GM19035 (cell line): Measurements from ENCODE around the gene ATP2B2.

Experiments
- ATAC-seq: cut with Tn5 transposase; IDR thresholded peaks from one replicate; pipeline ENCODE4 v1.9.1; 2021; ENCODE audit not compliant: unreplicated experiment

ATP2B2 gene

DNA sequence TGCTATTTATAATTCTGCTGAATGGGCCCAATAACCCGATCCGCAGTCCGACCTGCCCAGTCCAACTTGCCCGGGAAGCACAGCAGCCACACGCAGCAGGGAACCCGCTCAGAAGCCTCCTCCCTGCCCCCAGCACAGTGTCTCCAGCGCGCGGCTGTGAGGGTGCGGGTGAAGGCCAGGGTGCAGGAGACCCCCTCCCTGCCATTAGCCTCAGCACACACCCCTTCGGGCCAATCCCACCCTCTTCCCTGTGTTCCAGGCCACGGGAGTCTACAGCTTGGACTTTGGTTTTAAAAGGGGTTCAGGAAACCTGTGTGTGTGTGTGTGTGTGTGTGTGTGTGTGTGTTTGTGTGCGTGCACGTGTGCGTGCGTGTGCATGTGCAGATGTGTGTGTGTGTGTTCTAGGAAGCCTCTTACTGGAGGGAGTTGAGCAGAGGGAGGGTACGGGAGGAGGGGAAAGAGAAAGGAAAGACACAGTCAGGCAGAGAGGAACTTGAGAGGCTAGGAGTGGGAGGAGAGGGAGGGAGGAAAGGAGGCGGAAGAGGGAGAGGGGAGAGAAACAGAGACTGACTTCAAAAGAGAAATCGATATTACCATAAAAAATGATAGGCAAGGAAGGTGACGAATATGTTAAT is 34.2 kb downstream of the ATP2B2 start:
- ATAC-seq, result no peak

GRCh38 chr3:10470120-10471053 is 35.0 kb downstream of the ATP2B2 start:
- ATAC-seq, result no peak

GRCh38 chr3:10469441-10470119 is 35.8 kb downstream of the ATP2B2 start:
- no peak for ATAC-seq

- no peak for ATAC-seq
Observed at GRCh38 chr3:10468613-10469354, 36.6 kb downstream of the ATP2B2 start.

DNA sequence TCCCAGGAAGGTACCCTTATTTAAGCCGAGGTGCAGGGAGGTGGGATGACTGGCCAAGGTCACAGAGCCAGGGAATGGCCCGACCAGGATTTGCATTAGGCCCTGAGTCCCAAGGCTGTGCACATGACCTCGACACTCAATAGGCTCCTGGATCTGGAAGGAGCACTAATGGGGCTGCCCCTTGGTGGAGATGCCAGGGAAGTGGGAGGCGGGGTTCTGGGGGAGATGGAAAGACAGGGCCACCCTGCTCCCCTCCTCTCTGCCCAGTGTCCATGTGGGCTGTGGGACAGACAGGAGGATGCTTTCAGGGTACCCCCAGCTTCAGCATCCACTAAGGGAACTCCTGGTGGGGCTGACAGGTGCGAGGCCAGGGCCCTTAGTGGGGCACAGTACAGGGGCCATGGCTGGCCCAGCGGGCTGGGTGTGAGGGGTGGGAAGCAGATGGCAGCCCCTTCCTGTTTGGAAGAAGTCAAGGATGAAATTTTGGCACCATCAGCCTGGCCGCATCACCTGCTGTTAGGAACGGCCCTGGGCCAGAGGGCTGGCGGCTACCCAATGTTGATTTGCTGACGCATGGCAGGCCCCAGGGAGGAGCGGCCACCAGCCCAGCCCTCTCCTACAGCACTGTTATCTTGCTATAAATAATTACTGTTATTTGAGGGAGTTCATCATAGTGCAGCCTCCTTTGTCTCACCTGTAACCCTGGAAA is 37.3 kb downstream of the ATP2B2 start:
- no peak for ATAC-seq

DNA sequence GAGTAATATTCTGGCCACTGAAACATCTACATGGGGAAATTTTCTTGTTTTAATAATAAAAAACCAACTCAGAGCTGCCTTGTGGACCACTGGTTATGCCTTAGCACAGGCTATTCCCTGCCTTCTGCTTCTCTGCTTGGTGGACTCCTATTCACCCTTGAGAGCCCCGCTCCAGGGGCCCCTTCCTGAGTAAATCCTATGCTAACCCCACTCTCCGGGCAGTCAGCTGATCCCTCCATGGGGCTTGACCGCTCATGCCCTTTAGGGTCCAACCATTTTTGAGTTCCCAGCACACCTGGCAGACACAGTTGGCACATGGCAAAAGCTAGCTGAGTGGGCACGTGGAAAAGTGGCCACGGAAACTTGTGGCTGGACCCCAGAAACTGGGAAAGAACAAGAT is 38.2 kb downstream of the ATP2B2 start:
- ATAC-seq, result no peak

DNA sequence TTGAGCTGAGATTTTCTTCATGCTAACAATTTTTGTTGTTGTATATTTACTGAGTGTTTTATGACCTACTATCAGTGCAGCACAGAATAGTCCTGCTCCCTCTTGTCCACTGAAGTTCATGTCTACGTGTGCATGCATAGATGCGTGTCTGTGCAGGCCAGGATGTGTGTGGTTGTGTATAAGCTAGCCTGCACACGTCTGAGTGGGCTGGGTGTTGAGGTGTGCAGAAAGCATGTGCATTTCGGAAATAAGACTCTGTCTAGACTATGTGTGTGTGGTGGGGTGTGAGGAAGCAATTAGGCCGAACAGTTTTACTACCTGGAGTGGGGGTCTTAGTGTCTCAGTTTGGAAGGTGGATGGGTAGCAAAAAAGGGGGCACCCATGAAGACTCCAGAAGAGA is 39.2 kb downstream of the ATP2B2 start:
- ATAC-seq, result no peak

DNA sequence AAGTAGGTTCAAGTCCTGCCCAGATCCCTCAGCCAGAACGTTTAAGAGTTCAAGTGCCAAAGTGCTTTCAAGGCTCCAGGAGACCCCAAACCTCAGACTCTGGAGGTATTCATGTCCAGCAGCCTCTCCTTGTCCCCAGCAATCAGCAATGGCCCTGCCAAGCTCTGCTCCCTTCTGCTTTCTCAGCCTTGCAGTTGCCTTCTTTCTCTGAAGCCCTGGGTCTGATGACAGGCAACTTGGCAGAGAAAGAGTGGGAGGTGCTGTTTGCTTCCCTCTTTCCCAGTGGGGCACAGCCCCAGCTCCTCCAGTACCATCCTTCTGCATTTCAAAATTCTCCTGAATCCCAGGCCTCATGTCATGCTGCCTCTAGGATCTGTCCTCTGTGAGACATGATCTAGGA is 40.2 kb downstream of the ATP2B2 start:
- no peak for ATAC-seq

DNA sequence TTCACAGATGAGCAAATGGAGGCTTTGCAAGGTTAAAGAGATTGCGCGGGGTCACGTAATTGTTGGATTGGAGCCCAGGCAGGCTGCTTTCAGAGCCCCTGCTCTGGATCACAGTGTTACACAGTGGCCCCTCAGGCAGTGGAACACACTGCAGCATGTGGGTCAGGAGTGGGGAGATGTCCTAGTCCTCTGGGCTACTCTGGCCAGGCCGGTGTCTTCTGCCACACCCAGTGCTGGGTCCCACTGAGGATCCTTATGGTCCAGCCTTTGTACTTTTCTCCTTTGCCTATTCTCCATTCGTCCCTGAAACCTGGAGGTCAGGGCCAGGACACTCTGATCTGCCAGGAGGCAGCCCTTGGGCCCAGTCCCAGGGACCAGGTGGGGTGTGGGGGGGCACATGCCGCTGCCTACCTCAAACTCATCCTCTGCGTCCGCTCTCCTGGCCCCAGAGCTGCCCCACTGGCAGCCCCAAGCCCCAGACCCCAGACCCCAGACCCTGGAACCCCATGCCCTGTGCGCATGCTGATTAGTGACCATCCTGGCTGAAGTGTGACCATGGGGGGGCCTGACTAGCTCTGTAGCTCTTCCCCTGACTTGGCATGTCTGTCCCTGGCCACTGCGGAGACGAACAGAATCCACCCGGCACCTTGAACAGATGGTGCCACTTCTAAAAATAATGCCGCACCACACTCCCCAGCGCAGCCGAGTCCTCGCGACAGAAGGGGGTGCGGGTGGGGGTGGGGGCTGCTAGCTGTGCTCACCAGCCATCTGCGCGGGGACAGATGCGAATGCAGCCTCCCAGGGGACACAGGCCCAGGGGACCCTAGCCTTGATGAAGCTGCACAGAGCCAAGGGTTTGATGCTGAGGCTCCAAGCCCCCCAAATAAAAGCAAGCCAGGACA is 41.6 kb downstream of the ATP2B2 start:
- ATAC-seq, result no peak

GRCh38 chr3:10462641-10463532 is 42.5 kb downstream of the ATP2B2 start:
- no peak for ATAC-seq

- ATAC-seq, result no peak
Observed at GRCh38 chr3:10460951-10461545, 44.3 kb downstream of the ATP2B2 start.

- ATAC-seq, result no peak
Observed at GRCh38 chr3:10459954-10460754, 45.2 kb downstream of the ATP2B2 start.

GRCh38 chr3:10457560-10457959 is 47.8 kb downstream of the ATP2B2 start:
- no peak for ATAC-seq

GRCh38 chr3:10456981-10457380 is 48.4 kb downstream of the ATP2B2 start:
- ATAC-seq, result no peak

- no peak for ATAC-seq
Observed at GRCh38 chr3:10455545-10455914, 49.9 kb downstream of the ATP2B2 start.

DNA sequence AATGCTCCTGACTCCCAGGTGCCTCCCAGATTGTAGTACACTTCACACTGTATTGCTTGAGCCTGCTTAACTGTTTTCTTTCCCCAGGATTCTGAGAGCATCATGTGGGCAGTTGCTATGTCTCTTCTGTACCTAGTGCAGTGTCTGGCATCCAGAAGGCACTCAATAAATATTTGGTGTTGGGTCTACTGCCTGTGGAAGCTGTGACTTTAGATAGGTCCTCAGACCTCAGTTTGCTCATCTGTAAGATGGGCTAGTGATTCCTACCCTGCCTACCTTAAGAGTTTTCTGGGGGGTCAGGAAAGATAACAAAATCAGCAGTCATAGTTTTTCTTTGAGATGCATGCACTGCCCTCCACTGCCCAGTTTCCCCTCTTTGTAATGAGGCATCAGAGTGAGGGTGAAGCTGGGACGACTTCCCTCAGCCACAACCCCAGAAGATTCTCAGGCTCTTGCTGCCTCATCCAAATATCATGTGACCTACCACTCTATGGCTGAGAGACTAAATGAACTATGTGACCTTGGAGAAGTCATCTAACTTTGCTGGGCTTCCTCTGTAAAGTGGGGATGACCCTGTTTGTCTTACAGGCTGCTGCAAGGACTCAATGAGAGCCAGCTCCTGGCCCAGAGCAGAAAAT is 50.4 kb downstream of the ATP2B2 start:
- ATAC-seq, result no peak
